Small intestine (tissue), 7 donors: Measurements from ENCODE around the gene IPO11. TPM values are rescaled to one million over a fixed set of nuclear protein-coding genes. Genes with fewer than 3 reads are reported as not detected.
"Not testable (repeated sequence)": the region's sequence is repeated elsewhere in the genome, so short reads cannot be mapped to it uniquely, and the experiment has no call there.

Experiments used
- DNase-seq, 2 donors: peaks; one replicate each; pipeline versions ENCODE4 v3.0.0 to v3.0.0-alpha.2; 2013
- FAIRE-seq: peaks from 2 replicates; lab custom pipeline; 2012; peaks lifted over from hg19 to GRCh38; lab: Jason Lieb, UNC
- H3K27ac ChIP-seq, 3 donors: one replicate each; pipeline ENCODE4 v1.5.1; 2013; ENCODE audit warnings: low read length in 2 of 3, mild to moderate bottlenecking in 2 of 3, control low read depth in 1 of 3, inconsistent platforms in 1 of 3, low read depth in 1 of 3, moderate library complexity in 1 of 3
- H3K27me3 ChIP-seq, 3 donors: one replicate each; pipeline ENCODE4 v1.6.1; 2013; ENCODE audit warnings: low read length in 3 of 3, inconsistent platforms in 1 of 3; ENCODE audit not compliant: control insufficient read depth in 3 of 3, insufficient read depth in 3 of 3
- H3K36me3 ChIP-seq, 3 donors: one replicate each; pipeline ENCODE4 v1.6.1; 2013; ENCODE audit warnings: low read length in 3 of 3, inconsistent platforms in 1 of 3, low read depth in 1 of 3, mild to moderate bottlenecking in 1 of 3, moderate library complexity in 1 of 3; ENCODE audit not compliant: control insufficient read depth in 3 of 3, insufficient read depth in 2 of 3
- H3K4me1 ChIP-seq, 3 donors: one replicate each; pipeline ENCODE4 v1.6.1; 2013; ENCODE audit warnings: low read length in 2 of 3, inconsistent platforms in 1 of 3, low read depth in 1 of 3, mild to moderate bottlenecking in 1 of 3, moderate library complexity in 1 of 3; ENCODE audit not compliant: control insufficient read depth in 3 of 3, insufficient read depth in 2 of 3
- H3K4me3 ChIP-seq, 3 donors: one replicate each; pipeline ENCODE4 v1.5.1; 2013; ENCODE audit warnings: low read length in 3 of 3, control low read depth in 1 of 3, inconsistent platforms in 1 of 3, low read depth in 1 of 3, mild to moderate bottlenecking in 1 of 3, moderate library complexity in 1 of 3
- H3K9me3 ChIP-seq, 2 donors: one replicate each; pipeline ENCODE4 v1.6.1; 2013; ENCODE audit warnings: low read depth in 1 of 2, low read length in 1 of 2; ENCODE audit not compliant: control insufficient read depth in 2 of 2, insufficient read depth in 1 of 2
- WGBS, 3 donors: extraction: QIAGEN DNeasy Blood & Tissue Kit; methylation state at CpG; one replicate each; pipeline ENCODE4 v1.1.7; 2013; 5-methylcytosine and 5-hydroxymethylcytosine counted together
- polyA plus RNA-seq, 4 donors: library from polyadenylated mRNA; stranded (reverse) in 3 of 4; unstranded in 1 of 4; fragments of 200-250 nt in 3 of 4; fragments of 120-200 nt in 1 of 4; gene quantifications; one replicate each; pipeline versions ENCODE4 v1.2.1 to v1.2.3, GENCODE V29; 2013
- donor health status: healthy with polysubstance abuse.
- donor health status: control.
- donor health status: control.
- donor health status: Bipolar disorder and iron deficiency.
- donor health status: healthy.

IPO11 gene
- polyA plus RNA-seq, 4 donors = 4.7 to 19.6 (median 10.9) TPM

DNA sequence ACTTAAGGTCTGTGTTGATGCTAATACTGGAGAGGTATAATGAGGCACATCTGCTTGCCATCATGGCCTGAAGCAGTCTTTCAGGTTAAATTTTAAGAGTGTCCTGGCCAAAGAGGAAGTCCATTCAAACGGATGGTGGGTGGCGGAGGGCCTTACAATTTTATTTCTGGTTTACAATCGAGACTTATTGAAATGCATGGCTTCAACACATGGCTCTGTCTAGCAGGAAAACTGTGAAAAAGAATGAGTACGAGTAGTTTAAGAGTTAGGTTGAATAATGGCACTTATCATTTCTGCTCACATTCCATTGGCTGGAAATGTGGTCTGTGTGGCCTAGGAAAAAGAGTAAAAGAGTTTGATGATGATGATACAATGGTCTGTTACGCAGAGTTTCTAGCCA, 208.2 kb downstream of the IPO11 start:
- Histone ChIP-seq H3K4me3 (no peak overlapping the region), H3K4me1 (no peaks in the 10 kb centered on the region), H3K27ac (no peak overlapping the region), H3K9me3 (no peaks in the 10 kb centered on the region), H3K36me3 (no peaks in the 10 kb centered on the region), H3K27me3 (no peaks in the 10 kb centered on the region)
- 92 to 97% (median 96%) methylated on average over 5 of the region's 5 CpGs for WGBS, 3 donors
- no peak for DNase-seq
- no peak for FAIRE-seq

DNA sequence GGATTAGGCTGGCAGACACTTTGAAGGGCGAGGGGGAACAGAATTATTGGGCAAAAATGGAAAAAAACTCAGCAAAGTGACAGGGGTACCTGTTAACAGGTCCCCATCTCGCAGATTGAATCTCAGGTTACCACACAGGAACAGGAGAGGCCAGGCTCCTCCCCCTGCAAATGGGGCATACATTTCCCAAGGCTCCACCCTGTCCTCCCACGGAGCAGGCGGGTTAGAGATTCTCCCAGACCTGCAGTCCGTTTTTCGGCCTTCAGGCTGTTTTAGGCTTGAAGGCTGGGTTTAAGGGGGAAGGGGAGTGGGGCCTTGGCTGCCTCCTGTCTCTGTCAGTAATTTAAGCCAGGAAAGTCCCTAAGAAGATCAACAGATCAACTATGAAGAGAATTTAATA, 208.7 kb downstream of the IPO11 start:
- DNase-seq (no peak), FAIRE-seq (no peak)
- Histone ChIP-seq H3K36me3 (no peaks in the 10 kb centered on the region), H3K9me3 (no peaks in the 10 kb centered on the region), H3K27me3 (no peaks in the 10 kb centered on the region), H3K4me3 (no peak overlapping the region), H3K27ac (no peak overlapping the region), H3K4me1 (no peaks in the 10 kb centered on the region)
- 87 to 90% (median 90%) methylated on average over 6 of the region's 6 CpGs for WGBS, 3 donors

DNA sequence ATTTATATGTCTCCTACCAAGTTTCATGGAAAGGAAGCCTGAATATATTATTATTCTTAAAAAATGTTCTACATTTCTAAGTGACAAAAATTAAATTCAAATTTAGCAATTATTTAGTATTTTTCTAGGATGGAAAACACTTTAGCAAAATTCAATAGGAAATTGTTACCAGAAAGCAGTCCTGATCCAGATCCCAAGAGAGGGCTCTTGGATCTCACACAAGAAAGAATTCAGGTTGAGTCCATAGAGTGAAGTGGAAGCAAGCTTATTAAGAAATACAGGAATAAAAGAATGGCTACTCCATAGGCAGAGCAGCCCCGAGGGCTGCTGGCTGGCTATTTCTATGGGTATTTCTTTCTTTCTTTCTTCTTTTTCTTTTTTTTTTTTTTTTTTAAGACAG, 210.7 kb downstream of the IPO11 start:
- Histone ChIP-seq H3K36me3 (peaks cover 0 to 2% (median 0%) of the 10 kb centered on the region in 3 donors), H3K4me3 (no peak overlapping the region), H3K4me1 (no peaks in the 10 kb centered on the region), H3K27ac (no peak overlapping the region), H3K9me3 (no peaks in the 10 kb centered on the region), H3K27me3 (no peaks in the 10 kb centered on the region)
- DNase-seq (no peak), FAIRE-seq (no peak)
- 91 to 94% (median 93%) methylated on average over 1 of the region's 1 CpG for WGBS, 3 donors

DNA sequence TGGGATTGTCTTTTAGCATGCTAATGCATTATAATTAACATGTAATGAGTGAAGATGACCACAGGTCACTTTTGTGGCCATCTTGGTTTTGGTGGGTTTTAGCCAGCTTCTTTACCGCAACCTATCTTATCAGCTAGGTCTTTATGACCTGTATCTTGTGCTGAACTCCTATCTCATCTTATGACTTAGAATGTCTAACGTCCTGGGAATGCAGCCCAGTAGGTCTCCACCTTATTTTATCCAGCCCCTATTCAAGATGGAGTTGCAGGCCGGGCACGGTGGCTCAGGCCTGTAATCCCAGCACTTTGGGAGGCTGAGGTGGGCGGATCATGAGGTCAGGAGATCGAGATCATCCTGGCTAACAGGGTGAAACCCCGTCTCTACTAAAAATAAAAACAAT, 211.9 kb downstream of the IPO11 start:
- WGBS, 3 donors = 91 to 94% (median 94%) methylated on average over 7 of the region's 7 CpGs
- not testable (repeated sequence) for DNase-seq, H3K4me1 ChIP-seq, FAIRE-seq, H3K9me3 ChIP-seq, H3K27me3 ChIP-seq, H3K27ac ChIP-seq, H3K36me3 ChIP-seq, H3K4me3 ChIP-seq

DNA sequence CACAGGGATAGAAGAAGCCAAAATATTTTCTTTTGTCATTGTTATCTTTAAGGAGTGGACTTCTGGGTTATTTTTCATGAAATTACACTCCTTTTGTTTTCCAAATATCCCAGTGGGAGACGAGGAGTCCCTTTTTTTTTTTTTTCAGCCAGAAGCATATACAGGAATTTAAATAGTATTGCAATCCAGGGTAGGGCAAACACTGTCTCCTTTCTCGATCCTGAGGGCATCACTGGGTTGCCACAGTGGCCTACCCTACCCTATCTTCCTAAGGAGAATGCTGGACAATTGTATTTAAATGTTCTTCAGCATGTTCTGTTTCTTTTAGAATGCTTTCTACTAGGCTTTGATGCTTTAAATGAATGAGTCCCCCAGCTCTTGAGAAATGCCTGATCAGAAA, 214.0 kb downstream of the IPO11 start:
- Histone ChIP-seq H3K36me3 (peaks cover 0 to 4% (median 0%) of the 10 kb centered on the region in 3 donors), H3K27ac (no peak overlapping the region), H3K4me3 (no peak overlapping the region), H3K27me3 (no peaks in the 10 kb centered on the region), H3K9me3 (no peaks in the 10 kb centered on the region), H3K4me1 (no peaks in the 10 kb centered on the region)
- no peak for FAIRE-seq
- no peak for DNase-seq
- WGBS, 3 donors = 80 to 89% (median 86%) methylated on average over 2 of the region's 2 CpGs

DNA sequence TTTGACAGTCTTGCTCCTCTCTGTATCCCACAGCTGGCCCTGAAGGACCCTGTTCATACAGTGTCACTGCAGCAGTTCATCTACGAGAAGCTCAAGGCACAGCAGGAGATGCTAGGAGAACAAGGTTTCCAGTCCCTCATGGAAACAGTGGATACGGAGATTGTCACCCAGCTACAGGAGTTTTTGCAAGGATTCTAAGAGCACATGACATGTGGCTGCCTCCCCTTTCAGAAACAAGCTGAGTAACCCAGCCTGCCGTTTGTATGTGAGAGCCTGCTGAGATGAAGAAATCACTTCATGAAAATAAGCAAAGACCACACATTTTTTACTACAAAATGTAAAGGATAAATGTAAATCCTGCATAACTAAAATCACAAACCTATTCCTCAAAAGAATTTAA, 214.6 kb downstream of the IPO11 start:
- Histone ChIP-seq H3K4me3 (no peak overlapping the region), H3K27ac (no peak overlapping the region), H3K27me3 (no peaks in the 10 kb centered on the region), H3K36me3 (peaks cover 0 to 4% (median 0%) of the 10 kb centered on the region in 3 donors), H3K9me3 (no peaks in the 10 kb centered on the region), H3K4me1 (no peaks in the 10 kb centered on the region)
- 83 to 92% (median 83%) methylated on average over 3 of the region's 3 CpGs for WGBS, 3 donors
- DNase-seq (no peak), FAIRE-seq (no peak)

DNA sequence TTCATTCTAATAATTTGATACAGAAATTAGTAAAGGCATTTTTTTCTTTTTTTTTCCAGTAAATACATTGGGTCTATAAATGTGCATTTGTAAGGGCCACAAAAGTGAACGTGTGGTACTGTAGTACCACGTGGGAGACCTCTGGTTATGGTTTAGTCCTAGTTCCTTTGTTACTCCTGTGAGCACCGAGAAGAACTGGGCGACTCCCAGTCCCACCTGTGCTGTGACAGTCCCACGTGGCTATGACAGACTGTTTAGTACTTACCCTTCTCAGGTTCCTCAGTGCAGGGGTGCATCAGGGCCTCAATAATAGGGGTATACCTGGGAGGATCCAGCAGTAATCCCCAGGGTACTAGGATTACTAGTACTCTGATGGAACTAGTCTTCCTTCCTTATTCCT, 215.3 kb downstream of the IPO11 start:
- H3K4me1 ChIP-seq = no peaks in the 10 kb centered on the region

DNA sequence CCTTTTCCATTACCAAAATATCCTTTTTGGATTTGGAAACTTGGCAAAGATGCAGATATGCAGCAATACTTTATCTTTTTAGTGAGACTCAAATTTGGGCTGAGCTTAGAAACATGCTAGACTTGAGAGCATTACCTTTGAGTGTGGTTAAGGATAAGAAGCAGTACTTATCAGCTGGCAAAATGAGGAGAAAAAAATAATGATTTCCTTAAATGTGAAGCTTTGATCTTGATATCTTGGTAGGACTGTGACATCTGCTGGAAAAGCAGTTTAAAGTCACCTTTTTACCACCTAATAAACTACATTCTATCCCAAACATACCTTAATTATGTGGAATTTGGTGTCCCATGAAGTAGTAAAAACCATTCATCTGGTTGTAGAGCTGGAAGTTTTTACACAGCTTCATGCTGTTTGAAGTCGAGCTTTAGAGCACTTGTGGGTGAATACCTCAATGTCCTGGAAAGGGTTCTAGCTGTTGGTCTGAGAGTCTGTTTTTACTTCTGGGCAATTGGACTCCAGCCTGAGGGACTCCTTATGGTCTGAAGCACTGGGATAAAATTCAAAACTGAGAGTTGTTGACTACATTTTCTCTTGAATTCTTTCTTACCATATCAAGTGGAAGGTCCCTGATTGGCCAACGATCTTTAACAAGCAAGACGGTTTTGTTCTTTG, 219.5 kb downstream of the IPO11 start:
- Histone ChIP-seq H3K27me3 (no peaks in the 10 kb centered on the region), H3K27ac (no peak overlapping the region), H3K36me3 (peaks cover 0 to 3% (median 0%) of the 10 kb centered on the region in 3 donors), H3K4me1 (no peaks in the 10 kb centered on the region), H3K4me3 (no peak overlapping the region), H3K9me3 (no peaks in the 10 kb centered on the region)
- 77 to 91% (median 88%) methylated on average over 3 of the region's 3 CpGs for WGBS, 3 donors
- DNase-seq (no peak), FAIRE-seq (no peak)

More for the DNA sequence above, 215.3 kb downstream of the IPO11 start:
- WGBS, 3 donors = 89 to 94% (median 93%) methylated on average over 5 of the region's 5 CpGs
- H3K27me3 ChIP-seq = no peaks in the 10 kb centered on the region
- no peaks in the 10 kb centered on the region for H3K9me3 ChIP-seq
- H3K4me3 ChIP-seq = no peak overlapping the region
- FAIRE-seq = no peak
- no peak for DNase-seq
- H3K36me3 ChIP-seq = peaks cover 0 to 4% (median 0%) of the 10 kb centered on the region in 3 donors
- no peak overlapping the region for H3K27ac ChIP-seq

DNA sequence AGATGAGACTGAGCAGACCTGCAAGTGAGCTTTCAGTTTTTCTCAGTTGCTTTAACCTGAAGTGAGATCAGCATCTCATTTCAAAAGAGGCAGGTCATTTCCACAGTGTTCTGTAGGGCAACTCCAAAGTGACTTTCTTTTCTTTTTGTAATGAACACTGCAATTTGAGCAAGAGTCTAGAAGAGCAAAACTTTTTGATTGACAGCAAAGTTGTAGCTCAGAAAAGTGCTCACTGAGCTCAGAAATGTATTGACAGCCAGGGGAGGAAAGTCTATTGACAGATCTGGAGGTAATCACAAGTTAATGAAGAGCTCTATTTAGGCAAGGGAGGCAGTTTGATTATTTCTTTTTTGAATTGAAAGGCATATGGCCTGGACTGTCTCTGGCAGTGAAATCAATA, 220.7 kb downstream of the IPO11 start:
- FAIRE-seq = no peak
- Histone ChIP-seq H3K27me3 (no peaks in the 10 kb centered on the region), H3K27ac (no peak overlapping the region), H3K36me3 (peaks cover 0 to 2% (median 0%) of the 10 kb centered on the region in 3 donors), H3K4me3 (no peak overlapping the region), H3K9me3 (no peaks in the 10 kb centered on the region), H3K4me1 (no peaks in the 10 kb centered on the region)
- DNase-seq = no peak
